ENCODE results near the gene ZACN. TPM values are rescaled to one million over a fixed set of nuclear protein-coding genes. Genes with fewer than 3 reads are reported as not detected.

Gene ZACN
- total RNA-seq, 4 donors from 2014 or later, result not detected

DNA sequence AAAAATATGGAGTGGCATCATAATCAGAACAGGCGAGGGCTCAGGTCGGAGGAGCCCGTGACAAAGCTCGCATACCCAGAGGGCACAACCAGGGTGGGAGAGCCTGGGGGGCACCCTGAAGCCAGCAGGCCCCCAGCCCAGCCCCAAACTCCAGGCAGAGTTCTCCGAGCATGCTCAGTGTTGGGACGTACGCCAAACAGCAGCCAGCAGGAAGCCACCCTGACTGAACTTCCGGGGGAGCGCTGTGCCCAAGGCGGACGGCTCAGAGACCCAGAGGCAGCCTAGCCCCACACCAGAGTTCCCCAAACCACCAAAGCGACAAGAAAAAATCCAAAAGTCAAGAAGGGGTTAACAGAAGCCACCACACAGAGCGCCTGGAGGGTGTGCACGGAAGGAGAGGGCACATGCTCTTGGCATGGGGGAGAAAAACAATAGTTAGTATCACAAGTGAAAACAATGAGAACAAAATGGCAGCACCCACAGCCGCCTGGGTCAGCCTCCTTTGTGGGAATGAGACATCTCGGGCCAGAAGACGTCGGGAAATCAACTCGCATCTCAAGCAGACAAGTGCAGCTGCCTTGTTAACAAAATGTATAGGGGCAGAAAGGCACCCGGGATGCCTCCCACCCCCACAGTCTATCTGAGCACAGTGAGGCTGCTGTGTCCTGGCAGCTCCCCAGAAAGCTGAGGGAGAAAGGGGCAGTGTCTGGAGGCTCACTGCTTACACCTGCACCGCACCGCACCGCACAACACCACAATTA is 12.7 kb downstream of the ZACN start:
- Histone ChIP-seq H3K4me1 (peaks cover 0 to 26% (median 0%) of the 10 kb centered on the region in 3 donors), H3K27ac (no peak overlapping the region), H3K9me3 (no peaks in the 10 kb centered on the region), H3K4me3 (no peak overlapping the region), H3K27me3 (no peaks in the 10 kb centered on the region), H3K36me3 (peaks cover 52 to 99% (median 57%) of the 10 kb centered on the region in 3 donors)
- DNase-seq, result no peak
- intact Hi-C loops (cut with DNase I), result no loop called here
- 68 to 78% methylated on average over 12 to 18 of the region's 23 CpGs for WGBS, 2 donors
- TF ChIP-seq CTCF (IDR thresholded peaks at IDR 0.05) (no peak), POLR2A (IDR thresholded peaks at IDR 0.05) (no peak)

GRCh38 chr17:76092526-76093413 is 13.8 kb downstream of the ZACN start:
- intact Hi-C loops (cut with DNase I), result no loop called here
- peaks cover 44 to 99% (median 63%) of the 10 kb centered on the region in 3 donors for H3K36me3 ChIP-seq

GRCh38 chr17:76094046-76094445 is 15.1 kb downstream of the ZACN start:
- 81 to 100% methylated on average over 1 to 8 of the region's 11 CpGs for WGBS, 2 donors

More at GRCh38 chr17:76092526-76093413, 13.8 kb downstream of the ZACN start:
- TF ChIP-seq CTCF (IDR thresholded peaks at IDR 0.05) (no peak), POLR2A (IDR thresholded peaks at IDR 0.05) (no peak)
- DNase-seq, result no peak
- Histone ChIP-seq H3K4me1 (peaks cover 0 to 26% (median 0%) of the 10 kb centered on the region in 3 donors), H3K27me3 (no peaks in the 10 kb centered on the region), H3K9me3 (no peaks in the 10 kb centered on the region), H3K4me3 (no peak overlapping the region), H3K27ac (no peak overlapping the region)
- WGBS, 2 donors, result 93 to 98% methylated on average over 6 to 9 of the region's 20 CpGs

DNA sequence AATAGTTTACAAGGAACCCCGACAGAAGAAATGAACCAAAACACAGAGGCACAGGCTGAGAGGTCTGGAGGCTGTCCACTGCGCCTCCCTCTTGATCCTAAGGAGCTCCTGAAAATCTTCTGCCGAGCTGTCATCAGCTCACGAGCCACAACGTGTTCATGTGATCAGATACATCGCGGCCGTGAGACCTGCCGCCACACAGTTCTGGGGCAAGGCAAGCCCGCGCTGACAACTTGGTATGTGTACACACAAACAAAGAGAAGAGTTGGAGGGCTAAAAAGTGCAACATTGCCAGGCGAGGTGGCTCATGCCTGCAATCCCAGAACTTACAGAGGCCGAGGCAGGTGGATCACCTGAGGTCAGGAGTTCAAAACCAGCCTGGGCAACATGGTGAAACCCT is 17.0 kb downstream of the ZACN start:
- 85 to 100% methylated on average over 2 to 12 of the region's 13 CpGs for WGBS, 2 donors
- no peaks in the 10 kb centered on the region for H3K27me3 ChIP-seq
- no peak for DNase-seq
- no peaks in the 10 kb centered on the region for H3K9me3 ChIP-seq
- H3K27ac ChIP-seq, result no peak overlapping the region
- no peak for TF ChIP-seq POLR2A (IDR thresholded peaks at IDR 0.05)
- TF ChIP-seq CTCF (IDR thresholded peaks at IDR 0.05), result no peak
- peaks cover 25 to 99% (median 50%) of the 10 kb centered on the region in 3 donors for H3K36me3 ChIP-seq
- H3K4me3 ChIP-seq, result no peak overlapping the region
- intact Hi-C loops (cut with DNase I), result no loop called here
- H3K4me1 ChIP-seq, result peaks cover 0 to 19% (median 0%) of the 10 kb centered on the region in 3 donors

More at GRCh38 chr17:76094046-76094445, 15.1 kb downstream of the ZACN start:
- no peaks in the 10 kb centered on the region for H3K9me3 ChIP-seq
- H3K27me3 ChIP-seq, result no peaks in the 10 kb centered on the region
- TF ChIP-seq CTCF (IDR thresholded peaks at IDR 0.05) (no peak), POLR2A (IDR thresholded peaks at IDR 0.05) (no peak)
- peaks cover 33 to 99% (median 56%) of the 10 kb centered on the region in 3 donors for H3K36me3 ChIP-seq
- no peak overlapping the region for H3K27ac ChIP-seq
- intact Hi-C loops (cut with DNase I), result no loop called here
- no peak overlapping the region for H3K4me3 ChIP-seq
- no peak for DNase-seq
- H3K4me1 ChIP-seq, result peaks cover 0 to 26% (median 0%) of the 10 kb centered on the region in 3 donors

Data from esophagus squamous epithelium (tissue), 5 donors.